GM19467 (cell line): ENCODE data around the gene SLC39A8.

Experiments used
- ATAC-seq: cut with Tn5 transposase; IDR thresholded peaks from one replicate; pipeline ENCODE4 v1.9.1; 2021; ENCODE audit warnings: mild to moderate bottlenecking, moderate library complexity; ENCODE audit not compliant: unreplicated experiment

SLC39A8 gene

DNA sequence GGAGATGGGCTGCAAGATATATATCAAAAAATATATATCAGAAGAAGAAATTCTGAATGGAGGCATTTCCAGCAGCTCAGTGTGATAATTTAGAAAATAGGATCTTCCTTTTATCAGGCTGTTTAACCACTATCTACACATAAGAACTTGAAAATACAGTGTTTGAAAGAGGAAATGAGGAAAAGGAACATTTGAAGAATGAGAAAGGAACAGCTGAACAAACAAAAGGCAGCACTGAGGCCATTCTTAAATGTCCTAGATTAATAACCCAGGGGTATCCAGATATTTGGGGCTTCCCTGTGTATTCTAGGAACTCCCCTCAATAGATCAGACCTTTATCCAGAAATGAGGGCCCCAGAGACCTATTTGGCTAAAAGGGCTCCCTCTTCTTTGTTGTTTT is 4.1 kb downstream of the SLC39A8 start:
- ATAC-seq, result no peak

DNA sequence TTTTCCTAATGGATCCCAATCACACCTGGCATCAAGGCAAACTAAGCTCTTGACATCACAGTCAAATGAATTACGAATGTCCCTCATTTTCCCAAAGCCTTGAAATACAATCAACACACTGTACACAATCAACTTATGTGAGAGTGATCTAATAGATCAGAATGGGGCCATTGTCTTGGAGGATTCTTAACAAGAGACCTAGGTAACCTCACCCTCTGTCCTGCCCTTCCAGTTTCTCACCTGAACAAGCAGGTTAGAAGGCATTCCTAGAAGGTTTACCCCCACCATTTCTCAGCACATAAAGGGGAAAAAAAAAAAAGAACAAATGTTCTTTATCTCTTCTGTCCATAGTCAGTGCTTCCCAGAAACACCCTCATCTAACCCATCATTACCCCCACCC is 6.3 kb downstream of the SLC39A8 start:
- ATAC-seq, result no peak

GRCh38 chr4:102338405-102338804 is 6.9 kb downstream of the SLC39A8 start:
- no peak for ATAC-seq

DNA sequence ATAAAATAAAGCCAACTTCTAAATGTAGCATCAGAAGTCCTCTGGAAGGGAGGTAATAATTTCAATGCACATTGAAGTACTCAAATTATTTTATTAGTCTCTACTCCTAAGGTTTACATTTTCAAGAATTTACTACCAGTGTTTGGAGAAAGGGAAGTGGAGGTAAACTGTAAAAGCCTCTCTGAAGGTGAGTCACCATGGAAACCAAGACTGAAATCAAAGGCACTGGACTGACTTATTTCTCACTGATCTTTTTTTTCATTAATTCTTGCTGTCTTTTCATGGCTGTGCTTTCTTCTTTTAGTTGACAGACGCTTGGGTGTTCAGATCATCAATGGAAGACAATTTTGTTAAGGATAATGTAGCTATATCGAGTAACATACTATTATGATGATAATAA is 9.7 kb downstream of the SLC39A8 start:
- ATAC-seq, result no peak

DNA sequence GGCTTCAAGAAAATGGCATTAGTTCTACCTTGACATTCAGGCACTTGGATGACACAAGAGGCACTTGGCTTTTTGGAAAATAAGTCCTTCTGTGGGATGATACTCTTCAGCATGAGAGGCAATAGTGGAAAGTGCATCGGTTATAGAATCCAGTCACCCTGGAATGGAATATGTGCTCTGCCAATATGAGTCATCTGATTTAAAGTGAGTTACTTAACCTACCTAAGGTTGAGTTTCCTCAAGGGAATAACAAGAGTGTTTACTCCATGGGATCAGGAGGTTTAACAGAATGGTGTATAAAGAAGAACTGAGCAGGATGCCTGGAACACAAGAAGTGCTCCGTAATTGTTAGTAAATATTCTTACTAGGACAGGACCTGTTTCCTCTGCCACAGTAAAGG is 10.7 kb downstream of the SLC39A8 start:
- no peak for ATAC-seq

- ATAC-seq, result no peak
Observed at GRCh38 chr4:102333787-102334186, 11.5 kb downstream of the SLC39A8 start.

DNA sequence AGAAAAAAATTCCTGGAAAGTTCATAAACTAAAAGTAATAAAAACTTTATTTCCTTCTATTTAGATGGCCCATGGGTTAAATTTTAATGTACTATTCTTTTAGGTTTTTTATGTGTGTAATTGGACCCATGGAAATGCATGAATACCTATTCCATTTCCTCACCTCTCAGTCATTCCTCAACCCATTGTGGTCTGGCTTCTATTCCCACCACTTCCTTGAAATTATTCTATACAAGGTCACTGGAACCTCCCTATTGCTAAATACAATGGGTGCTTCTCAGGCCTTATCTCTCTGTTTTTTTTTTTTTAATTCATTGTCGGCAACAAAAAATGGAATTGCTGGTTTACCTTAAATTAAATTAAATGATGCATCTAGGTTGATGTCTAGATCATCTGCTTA is 17.2 kb downstream of the SLC39A8 start:
- ATAC-seq, result no peak

GRCh38 chr4:102326951-102327350 is 18.3 kb downstream of the SLC39A8 start:
- no peak for ATAC-seq

DNA sequence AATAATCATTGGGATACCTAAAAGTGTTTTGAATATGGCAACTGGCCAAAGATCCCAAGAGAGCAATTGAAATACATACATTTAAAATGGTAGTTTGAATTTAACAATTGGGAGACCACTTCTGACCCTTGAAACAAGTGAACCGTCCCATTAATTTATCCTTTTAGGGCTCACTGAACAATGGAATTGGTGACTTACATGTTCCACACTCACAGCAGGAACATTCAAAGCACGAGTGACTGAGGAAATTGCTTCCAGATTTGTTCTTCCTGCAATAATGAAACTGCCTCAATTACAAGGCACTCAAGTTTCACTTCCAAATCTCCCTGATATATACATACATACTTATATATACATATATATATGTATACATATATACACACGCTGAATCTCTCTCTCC is 20.6 kb downstream of the SLC39A8 start:
- ATAC-seq, result no peak

GRCh38 chr4:102322736-102323135 is 22.5 kb downstream of the SLC39A8 start:
- no peak for ATAC-seq

DNA sequence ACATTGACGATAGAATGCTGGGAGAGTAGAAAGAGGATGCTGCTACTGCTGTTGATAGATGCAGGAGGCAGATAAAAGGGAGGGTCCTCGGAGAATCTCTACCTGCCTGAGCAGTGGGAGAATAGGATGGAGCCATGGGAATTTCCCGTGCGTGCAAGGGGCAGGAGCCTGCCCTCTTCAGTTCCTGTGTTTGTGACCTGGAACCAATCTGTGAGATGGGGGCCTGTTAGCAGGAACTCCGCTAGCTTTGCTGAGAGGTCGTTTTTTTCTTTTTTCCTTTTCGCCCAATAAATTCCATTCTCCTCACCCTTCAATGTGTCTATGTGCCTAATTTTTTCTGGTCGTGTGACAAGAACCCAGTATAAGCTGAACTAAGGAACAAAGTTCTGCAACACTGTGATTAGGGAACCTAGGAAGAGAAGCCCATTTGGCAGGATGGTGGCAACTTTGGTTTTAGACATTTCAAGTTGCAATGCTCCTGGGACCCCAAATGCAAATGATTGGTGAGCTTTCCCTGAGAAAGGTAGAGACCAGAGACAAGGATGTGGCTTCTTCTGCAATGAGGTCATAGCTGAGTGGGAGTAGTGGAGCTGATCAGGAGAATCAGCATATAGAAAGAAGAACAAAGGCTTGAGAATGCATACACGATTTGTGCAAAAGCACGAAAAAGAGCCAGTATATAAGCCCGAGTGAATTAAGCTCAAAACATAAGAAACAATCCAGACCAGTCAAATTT is 23.9 kb downstream of the SLC39A8 start:
- peak; percentile 91 for ATAC-seq

DNA sequence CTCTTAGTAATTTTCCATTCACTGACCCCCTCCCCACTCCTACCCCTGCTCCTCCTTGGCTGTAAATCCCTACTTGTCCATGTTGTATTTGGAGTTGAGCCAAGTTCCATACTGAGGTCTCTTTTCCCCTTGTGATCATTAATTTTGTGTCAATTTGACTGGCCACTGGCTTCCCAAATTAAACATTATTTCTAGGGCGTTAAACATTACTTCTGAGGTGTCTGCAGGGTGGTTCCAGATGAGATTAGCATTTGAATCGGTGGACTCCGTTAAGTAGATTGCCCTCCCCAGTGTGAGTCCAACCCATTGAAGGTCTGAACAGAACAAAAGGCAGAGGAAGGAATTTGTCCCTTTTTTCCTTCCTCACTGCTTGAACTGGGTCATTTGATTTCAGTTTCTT is 25.7 kb downstream of the SLC39A8 start:
- no peak for ATAC-seq

GRCh38 chr4:102318526-102318925 is 26.8 kb downstream of the SLC39A8 start:
- ATAC-seq, result no peak

DNA sequence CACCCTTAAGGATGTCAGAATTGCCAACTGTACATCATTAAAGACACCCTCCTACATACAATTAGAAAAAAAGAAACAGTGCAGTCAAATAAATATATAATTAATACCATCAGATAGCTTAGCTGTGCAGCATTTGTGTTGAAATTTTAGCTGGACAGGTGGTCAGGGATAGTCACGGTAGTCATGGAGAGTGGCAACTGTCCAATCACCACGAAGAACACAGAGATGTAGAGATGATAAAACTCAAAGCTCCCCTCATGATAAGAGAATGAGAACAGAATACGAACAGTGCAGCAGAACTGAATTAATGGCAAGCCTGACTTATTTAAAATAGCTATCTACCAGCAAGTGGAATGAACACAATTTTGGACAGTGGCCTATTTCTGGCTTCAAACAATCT is 27.2 kb downstream of the SLC39A8 start:
- no peak for ATAC-seq

DNA sequence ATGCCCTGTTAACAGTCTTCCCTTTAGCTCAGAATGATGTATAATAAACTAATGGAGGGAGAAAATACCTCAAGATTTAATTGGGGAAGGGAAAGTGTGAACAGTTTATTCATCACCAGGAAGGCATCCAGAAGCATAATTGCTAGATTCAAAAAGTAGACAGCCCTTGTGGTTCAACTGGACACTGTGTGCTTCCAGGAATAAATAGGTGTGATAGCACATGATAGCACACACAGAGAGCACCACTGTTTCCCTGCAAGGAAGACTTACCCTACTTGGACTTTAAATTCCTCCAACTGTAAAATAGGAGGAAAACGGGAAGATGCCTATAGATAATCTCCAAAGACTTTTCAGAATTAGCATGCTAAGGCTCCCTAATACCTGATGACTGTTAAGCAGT is 27.8 kb downstream of the SLC39A8 start:
- ATAC-seq, result no peak

DNA sequence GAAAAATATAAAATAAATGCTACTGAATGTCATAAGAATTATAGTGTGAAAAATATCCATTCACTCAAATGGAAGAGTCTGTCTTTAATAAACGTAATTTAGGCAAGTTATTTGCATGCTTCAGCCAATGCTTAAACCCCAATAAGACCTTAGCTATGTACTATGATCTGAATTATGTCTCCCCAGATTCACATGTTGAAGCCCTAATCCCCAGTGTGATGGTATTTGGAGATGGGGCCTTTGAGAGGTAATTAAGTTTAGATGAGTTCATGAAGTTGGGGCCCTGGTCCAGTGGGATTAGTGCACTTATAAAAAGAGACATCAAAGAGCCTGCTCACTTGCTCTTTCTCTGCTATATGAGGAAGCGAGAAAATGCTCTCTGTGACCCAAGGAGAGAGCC is 28.7 kb downstream of the SLC39A8 start:
- ATAC-seq, result no peak

- ATAC-seq, result no peak
Observed at GRCh38 chr4:102315532-102315931, 29.8 kb downstream of the SLC39A8 start.

DNA sequence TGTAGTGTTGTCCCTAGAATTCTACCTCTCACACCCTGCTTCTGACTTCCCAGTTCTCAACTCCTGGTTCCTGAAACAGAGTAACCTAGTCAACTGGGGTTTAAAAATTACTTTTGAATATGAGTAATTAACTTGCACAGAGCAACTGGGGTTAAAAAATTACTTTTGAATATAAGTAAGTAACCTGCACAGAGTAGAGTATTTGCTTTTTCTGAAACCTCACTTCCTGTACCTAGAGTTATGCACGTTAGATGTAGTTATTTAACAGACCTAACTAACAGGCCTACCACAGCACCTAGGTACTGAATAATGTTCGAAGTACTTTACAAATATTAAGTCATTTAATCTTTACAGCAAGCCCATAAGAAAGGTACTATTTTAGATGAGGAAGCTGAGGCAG is 32.9 kb downstream of the SLC39A8 start:
- ATAC-seq, result no peak

- no peak for ATAC-seq
Observed at GRCh38 chr4:102311912-102312311, 33.4 kb downstream of the SLC39A8 start.

- no peak for ATAC-seq
Observed at GRCh38 chr4:102311407-102311806, 33.9 kb downstream of the SLC39A8 start.

GRCh38 chr4:102308032-102308799 is 37.1 kb downstream of the SLC39A8 start:
- ATAC-seq, result no peak

DNA sequence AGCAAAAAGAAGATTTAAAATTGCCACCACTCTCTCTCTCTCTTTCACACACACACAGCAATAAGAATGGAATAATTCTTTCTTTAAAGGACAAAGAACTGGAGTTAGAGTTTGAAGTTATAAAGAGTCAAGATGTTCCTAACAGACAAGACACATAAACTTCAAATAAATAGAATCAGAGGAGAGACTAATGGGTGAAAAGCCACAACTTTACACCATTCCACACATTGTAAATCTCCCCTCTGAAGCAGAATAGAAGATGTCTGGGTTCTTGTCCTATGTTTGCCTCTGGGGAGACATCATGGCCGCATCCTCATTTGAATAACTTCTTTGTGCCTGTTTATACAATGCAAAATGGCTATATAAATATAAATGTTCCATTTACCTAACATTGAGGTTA is 39.6 kb downstream of the SLC39A8 start:
- no peak for ATAC-seq

DNA sequence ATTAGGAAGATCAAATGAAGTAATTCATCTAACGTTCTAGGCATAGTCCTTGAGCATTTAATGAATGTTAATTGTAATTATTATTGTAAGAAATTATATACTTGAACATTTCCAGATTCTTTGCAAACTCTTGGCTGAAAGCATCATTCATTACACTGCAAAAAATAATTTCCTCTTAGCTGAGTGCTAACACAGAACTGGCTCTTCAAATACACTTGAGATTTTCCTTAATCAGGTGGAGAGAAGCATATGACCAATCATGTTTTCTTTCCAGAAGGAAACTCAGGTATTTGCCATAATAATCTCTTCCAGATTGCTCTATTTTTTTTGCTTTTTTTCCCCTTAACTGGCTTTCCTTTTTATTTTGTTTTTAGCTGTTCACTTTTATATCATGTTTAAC is 42.5 kb downstream of the SLC39A8 start:
- no peak for ATAC-seq
